ENCODE data around the gene TFAP2C. TPM values are rescaled to one million over a fixed set of nuclear protein-coding genes. Genes with fewer than 3 reads are reported as not detected.

The TFAP2C gene
- total and polyA plus RNA-seq, 10 of the 15 experiments (the other 5 are each of a cell fraction or from before 2014, with no cell fraction given) = 0.49 TPM; not detected in 9

- ChIA-PET CTCF (no interaction called here), POLR2A (no interaction called here), SMC1A (ENCODE audit: uncharacterized antibody, unreplicated experiment) (no interaction called here), RAD21 (ENCODE audit: unreplicated experiment) (no interaction called here)
- Histone ChIP-seq H3K4me1 (ENCODE audit: control insufficient read depth, insufficient read depth, low read length) (no peaks in the 10 kb centered on the region), H4K20me1 (ENCODE audit: control insufficient read depth, insufficient read depth) (no peaks in the 10 kb centered on the region), H3K9ac (ENCODE audit: control insufficient read depth, insufficient read depth, low read length) (no peak overlapping the region), H2AFZ (ENCODE audit: control insufficient read depth, low read depth, low read length) (no peak overlapping the region), H3K4me3 (no peak overlapping the region), H3K4me2 (ENCODE audit: control insufficient read depth, insufficient read depth) (no peak overlapping the region), H3K27ac (ENCODE audit: control insufficient read depth, insufficient read depth) (no peak overlapping the region), H3K79me2 (ENCODE audit: control insufficient read depth, insufficient read depth, low read length) (no peaks in the 10 kb centered on the region), H3K36me3 (ENCODE audit: control insufficient read depth in 2 of 2, insufficient read depth in 2 of 2, low read length in 1 of 2) (no peaks in the 10 kb centered on the region), H3K9me3 (replicated peaks; ENCODE audit: control insufficient read depth, insufficient read depth, low read length) (no peaks in the 10 kb centered on the region), H3K27me3 (replicated peaks in 1 of 2; ENCODE audit: control insufficient read depth in 2 of 2, insufficient read depth in 2 of 2, low read length in 1 of 2) (no peaks in the 10 kb centered on the region; a peak in 1 of 4 replicates)
- FAIRE-seq (no peak), ATAC-seq (no peak), DNase-seq (ENCODE audit: low read depth, low spot score) (no peak)
- TF ChIP-seq E4F1 (IDR thresholded peaks at IDR 0.05; ENCODE audit: borderline replicate concordance, partially characterized antibody) (no peak), EED (IDR thresholded peaks at IDR 0.05; ENCODE audit: low read depth) (no peak), CHD1 (IDR thresholded peaks at IDR 0.05; ENCODE audit: low read depth, low read length) (no peak), ATF7 (IDR thresholded peaks at IDR 0.05; ENCODE audit: low read depth) (no peak), SIX5 (IDR thresholded peaks at IDR 0.05; ENCODE audit: low read depth, low read length, severe bottlenecking) (no peak), LARP7 (IDR thresholded peaks at IDR 0.05) (no peak), ZNF217 (IDR thresholded peaks at IDR 0.05) (no peak), MTA2 (IDR thresholded peaks at IDR 0.05; ENCODE audit: low read depth) (no peak), GABPA (IDR thresholded peaks at IDR 0.05; ENCODE audit: low read depth) (no peak), KDM1A (IDR thresholded peaks at IDR 0.05; ENCODE audit: borderline replicate concordance) (no peak), CBFB (IDR thresholded peaks at IDR 0.05; ENCODE audit: low read depth) (no peak)
- TF ChIP-seq, protein P1, sequence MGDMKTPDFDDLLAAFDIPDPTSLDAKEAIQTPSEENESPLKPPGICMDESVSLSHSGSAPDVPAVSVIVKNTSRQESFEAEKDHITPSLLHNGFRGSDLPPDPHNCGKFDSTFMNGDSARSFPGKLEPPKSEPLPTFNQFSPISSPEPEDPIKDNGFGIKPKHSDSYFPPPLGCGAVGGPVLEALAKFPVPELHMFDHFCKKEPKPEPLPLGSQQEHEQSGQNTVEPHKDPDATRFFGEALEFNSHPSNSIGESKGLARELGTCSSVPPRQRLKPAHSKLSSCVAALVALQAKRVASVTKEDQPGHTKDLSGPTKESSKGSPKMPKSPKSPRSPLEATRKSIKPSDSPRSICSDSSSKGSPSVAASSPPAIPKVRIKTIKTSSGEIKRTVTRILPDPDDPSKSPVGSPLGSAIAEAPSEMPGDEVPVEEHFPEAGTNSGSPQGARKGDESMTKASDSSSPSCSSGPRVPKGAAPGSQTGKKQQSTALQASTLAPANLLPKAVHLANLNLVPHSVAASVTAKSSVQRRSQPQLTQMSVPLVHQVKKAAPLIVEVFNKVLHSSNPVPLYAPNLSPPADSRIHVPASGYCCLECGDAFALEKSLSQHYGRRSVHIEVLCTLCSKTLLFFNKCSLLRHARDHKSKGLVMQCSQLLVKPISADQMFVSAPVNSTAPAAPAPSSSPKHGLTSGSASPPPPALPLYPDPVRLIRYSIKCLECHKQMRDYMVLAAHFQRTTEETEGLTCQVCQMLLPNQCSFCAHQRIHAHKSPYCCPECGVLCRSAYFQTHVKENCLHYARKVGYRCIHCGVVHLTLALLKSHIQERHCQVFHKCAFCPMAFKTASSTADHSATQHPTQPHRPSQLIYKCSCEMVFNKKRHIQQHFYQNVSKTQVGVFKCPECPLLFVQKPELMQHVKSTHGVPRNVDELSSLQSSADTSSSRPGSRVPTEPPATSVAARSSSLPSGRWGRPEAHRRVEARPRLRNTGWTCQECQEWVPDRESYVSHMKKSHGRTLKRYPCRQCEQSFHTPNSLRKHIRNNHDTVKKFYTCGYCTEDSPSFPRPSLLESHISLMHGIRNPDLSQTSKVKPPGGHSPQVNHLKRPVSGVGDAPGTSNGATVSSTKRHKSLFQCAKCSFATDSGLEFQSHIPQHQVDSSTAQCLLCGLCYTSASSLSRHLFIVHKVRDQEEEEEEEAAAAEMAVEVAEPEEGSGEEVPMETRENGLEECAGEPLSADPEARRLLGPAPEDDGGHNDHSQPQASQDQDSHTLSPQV (IDR thresholded peaks at IDR 0.05) = no peak
- TF ChIP-seq, protein P2, sequence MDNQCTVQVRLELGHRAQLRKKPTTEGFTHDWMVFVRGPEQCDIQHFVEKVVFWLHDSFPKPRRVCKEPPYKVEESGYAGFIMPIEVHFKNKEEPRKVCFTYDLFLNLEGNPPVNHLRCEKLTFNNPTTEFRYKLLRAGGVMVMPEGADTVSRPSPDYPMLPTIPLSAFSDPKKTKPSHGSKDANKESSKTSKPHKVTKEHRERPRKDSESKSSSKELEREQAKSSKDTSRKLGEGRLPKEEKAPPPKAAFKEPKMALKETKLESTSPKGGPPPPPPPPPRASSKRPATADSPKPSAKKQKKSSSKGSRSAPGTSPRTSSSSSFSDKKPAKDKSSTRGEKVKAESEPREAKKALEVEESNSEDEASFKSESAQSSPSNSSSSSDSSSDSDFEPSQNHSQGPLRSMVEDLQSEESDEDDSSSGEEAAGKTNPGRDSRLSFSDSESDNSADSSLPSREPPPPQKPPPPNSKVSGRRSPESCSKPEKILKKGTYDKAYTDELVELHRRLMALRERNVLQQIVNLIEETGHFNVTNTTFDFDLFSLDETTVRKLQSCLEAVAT (IDR thresholded peaks at IDR 0.05) = no peak
- in situ Hi-C loops (cut with MboI) (no loop called here), intact Hi-C loops (cut with micrococcal nuclease; ENCODE audit: unreplicated experiment) (no loop called here)
- no TSS peak for BruUV-seq (replicated peaks)
- WGBS (ENCODE audit: insufficient coverage, insufficient replicate concordance, low lambda C conversion rate, missing lambda C conversion rate) = 6% methylated on average over 4 of the region's 4 CpGs
Observed at GRCh38 chr20:56582542-56582941, 46.6 kb upstream of the TFAP2C start.

Data from GM12878 (cell line).